ENCODE results near the gene CDH5. TPM values are rescaled to one million over a fixed set of nuclear protein-coding genes. Genes with fewer than 3 reads are reported as not detected.

Gene CDH5
- total and polyA plus RNA-seq, 2 of the 4 experiments (the other 2 are of a cell fraction): not detected

- no peaks in the 10 kb centered on the region for H3K36me3 ChIP-seq (ENCODE audit: control insufficient read depth, insufficient read depth, low read length)
- no peak overlapping the region for H3K9ac ChIP-seq (ENCODE audit: low read depth, low read length)
- H2BK20ac ChIP-seq (ENCODE audit: low read depth, low read length): no peak overlapping the region
- CTCF ChIA-PET: no interaction called here
- H3K4me2 ChIP-seq (ENCODE audit: low read depth, low read length): no peak overlapping the region
- peaks cover 54% of the 10 kb centered on the region for H3K27me3 ChIP-seq (ENCODE audit: control insufficient read depth, insufficient read depth, low read length)
- TF ChIP-seq FOS (IDR thresholded peaks at IDR 0.05; ENCODE audit: low read depth, low read length): no peak
- H2BK120ac ChIP-seq (ENCODE audit: low read depth, low read length): no peak overlapping the region
- DNase-seq: no peak
- no peak overlapping the region for H4K5ac ChIP-seq (ENCODE audit: low read depth, low read length)
- no peak overlapping the region for H3K18ac ChIP-seq (ENCODE audit: low read depth, low read length)
- in situ Hi-C loops (cut with MboI; ENCODE audit: low sequenced_read_pairs): no loop called here
- H3K4me3 ChIP-seq (ENCODE audit: insufficient read depth, low read depth, low read length): no peak overlapping the region
- no peak overlapping the region for H3K4ac ChIP-seq (ENCODE audit: low read depth, low read length)
- ATAC-seq (ENCODE audit: low read depth): no peak
- no peak overlapping the region for H3K56ac ChIP-seq (ENCODE audit: extremely low read depth, insufficient read depth, low read length)
- H2AFZ ChIP-seq (replicated peaks; ENCODE audit: low read length, poor library complexity): no peak overlapping the region
- no peak overlapping the region for H3K23ac ChIP-seq (ENCODE audit: low read depth, low read length)
- H3K4me1 ChIP-seq (ENCODE audit: control insufficient read depth, insufficient read depth, low read length): peaks cover 2% of the 10 kb centered on the region; the same call in 1 of the 2 replicates
- H3K14ac ChIP-seq (replicated peaks; ENCODE audit: low read depth, low read length): no peak overlapping the region
- H2BK15ac ChIP-seq (ENCODE audit: low read depth, low read length): no peak overlapping the region
- 67% methylated on average over 1 of the region's 2 CpGs; no CpG with 5 or more reads in 1 of the 2 experiments for WGBS, 2 experiments (ENCODE audit: extremely low coverage in 2 of 2, insufficient read length in 1 of 2)
- peaks cover 4% of the 10 kb centered on the region for H3K9me3 ChIP-seq (ENCODE audit: control insufficient read depth, insufficient read depth, low read length)
- dilution Hi-C loops (cut with HindIII; ENCODE audit: low sequenced_read_pairs, unreplicated experiment): no loop called here
- no peak overlapping the region for H2AK9ac ChIP-seq (replicated peaks; ENCODE audit: low read depth, low read length, poor library complexity)
- H3K9me1 ChIP-seq (ENCODE audit: insufficient read depth, low read length): no peaks in the 10 kb centered on the region
- no peak overlapping the region for H4K8ac ChIP-seq (ENCODE audit: low read depth in 2 of 2, low read length in 2 of 2)
- no peak overlapping the region for H4K91ac ChIP-seq (ENCODE audit: insufficient read depth, low read depth, low read length)
- intact Hi-C loops (cut with micrococcal nuclease): no loop called here
- no peaks in the 10 kb centered on the region for H4K20me1 ChIP-seq (ENCODE audit: insufficient read depth, low read length)
- no peaks in the 10 kb centered on the region for H3K79me1 ChIP-seq (ENCODE audit: low read depth in 1 of 2, low read length in 2 of 2)
- no TSS peak for BruUV-seq (replicated peaks)
- no peak overlapping the region for H2AK5ac ChIP-seq (ENCODE audit: low read depth, low read length)
- H2BK5ac ChIP-seq (ENCODE audit: low read depth, low read length, poor library complexity, severe bottlenecking): no peak overlapping the region
- H3K27ac ChIP-seq (ENCODE audit: insufficient read depth, low read length): no peak overlapping the region
- POLR2A ChIA-PET (ENCODE audit: unreplicated experiment): no interaction called here
Observed at GRCh38 chr16:66352304-66352703, 14.2 kb upstream of the CDH5 start.

Measured in IMR-90 (cell line).